HepG2 (cell line): ENCODE data around the gene GGTLC2. TPM values are rescaled to one million over a fixed set of nuclear protein-coding genes. Genes with fewer than 3 reads are reported as not detected.
"Not testable (repeated sequence)": the region's sequence is repeated elsewhere in the genome, so short reads cannot be mapped to it uniquely, and the experiment has no call there.

ENCODE experiments used
- ATAC-seq: fragments of 200-7000 bp; cut with Tn5 transposase; 3 replicates; pipeline ENCODE4 v1.9.1; 2020; ENCODE audit warnings: mild to moderate bottlenecking, moderate library complexity
- BruUV-seq: library from RNA; stranded (reverse); fragments of 400-500 nt; replicated peaks from 2 replicates; lab custom pipeline; 2021; lab: Mats Ljungman, UMichigan
- CTCF ChIA-PET: fragments of 300-600 bp; formaldehyde crosslinking; extraction: SDS; loops from one replicate; lab custom pipeline; 2021; ENCODE audit warnings: low total read pairs, inconsistent platforms, low intra/inter-chr PET ratio; lab: Yijun Ruan, JAX
- POLR2A ChIA-PET: fragments of 350-600 bp; sonication (Branson Sonifier 250); formaldehyde crosslinking; loops from one replicate; lab custom pipeline; 2020; ENCODE audit warnings: antibody characterized with exemption, inconsistent platforms; lab: Yijun Ruan, JAX
- DNase-seq: peaks from one replicate; pipeline ENCODE4 v3.0.0-alpha.2; 2015; ENCODE audit warnings: low spot score
- FAIRE-seq: peaks from 3 replicates; lab custom pipeline; 2011; peaks lifted over from hg19 to GRCh38; lab: Jason Lieb, UNC
- H2AFZ ChIP-seq: one replicate; pipeline ENCODE4 v1.6.1; 2011; ENCODE audit warnings: low read length, inconsistent platforms
- H3K27ac ChIP-seq: fragments of 300-600 bp; 3 replicates; pipeline ENCODE4 v1.8.0; 2011; ENCODE audit warnings: mixed run types, mild to moderate bottlenecking, mixed read lengths, low read length, inconsistent platforms; ENCODE audit not compliant: insufficient read depth; ENCODE audit errors: extremely low read length
- H3K27me3 ChIP-seq, 2 experiments: fragments of 200-600 bp in 1 of 2; 2 replicates in 1 of 2; 3 replicates in 1 of 2; pipeline versions ENCODE4 v1.6.0 to v1.8.0; 2011; ENCODE audit warnings: low read length in 2 of 2, mild to moderate bottlenecking in 2 of 2, moderate library complexity in 2 of 2, inconsistent platforms in 1 of 2; ENCODE audit not compliant: insufficient read depth in 2 of 2, control insufficient read depth in 1 of 2
- H3K36me3 ChIP-seq, 2 experiments: fragments of 200-600 bp in 1 of 2; replicated peaks in 1 of 2; 2 replicates in 1 of 2; 3 replicates in 1 of 2; pipeline versions ENCODE4 v1.5.1 to v1.8.0; 2011; ENCODE audit warnings: low read length in 2 of 2, inconsistent platforms in 1 of 2; ENCODE audit not compliant: insufficient read depth in 2 of 2, control insufficient read depth in 1 of 2
- H3K4me1 ChIP-seq: 2 replicates; pipeline ENCODE4 v1.5.1; 2012; ENCODE audit warnings: low read length, inconsistent platforms; ENCODE audit not compliant: insufficient read depth
- H3K4me2 ChIP-seq: 2 replicates; pipeline ENCODE4 v1.6.0; 2011; ENCODE audit warnings: low read depth, low read length, inconsistent platforms
- H3K4me3 ChIP-seq, 3 experiments: fragments of 200-600 bp in 1 of 3; sonication (generic), shearing (Covaris generic) in 1 of 3; replicated peaks in 1 of 3; 2 replicates each; pipeline ENCODE4 v1.5.1; 2011 to 2016; ENCODE audit warnings: low read length in 3 of 3, inconsistent platforms in 2 of 3, low read depth in 2 of 3, mild to moderate bottlenecking in 2 of 3, control low read depth in 1 of 3, mixed read lengths in 1 of 3; ENCODE audit not compliant: insufficient read depth in 1 of 3
- H3K79me2 ChIP-seq: one replicate; pipeline ENCODE4 v1.6.1; 2011; ENCODE audit warnings: low read length, inconsistent platforms; ENCODE audit not compliant: insufficient read depth
- H3K9ac ChIP-seq: 2 replicates; pipeline ENCODE4 v1.6.0; 2011; ENCODE audit warnings: mild to moderate bottlenecking, low read depth, low read length, inconsistent platforms; ENCODE audit not compliant: insufficient read depth
- H3K9me3 ChIP-seq: 2 replicates; pipeline ENCODE4 v1.5.1; 2012; ENCODE audit warnings: mild to moderate bottlenecking, low read length
- H4K20me1 ChIP-seq: 2 replicates; pipeline ENCODE4 v1.6.0; 2011; ENCODE audit warnings: inconsistent platforms, mild to moderate bottlenecking, low read length, moderate library complexity; ENCODE audit not compliant: insufficient read depth
- AKNA ChIP-seq: sonication (generic); formaldehyde crosslinking; IDR thresholded peaks from 2 replicates; pipeline ENCODE4 v1.4.0; 2020; ENCODE audit warnings: missing genetic modification reagents, borderline replicate concordance
- CREBL2 ChIP-seq: sonication (generic); formaldehyde crosslinking; IDR thresholded peaks from 2 replicates; pipeline ENCODE4 v1.8.1; 2023; ENCODE audit warnings: missing genetic modification reagents, mild to moderate bottlenecking, borderline replicate concordance
- EED ChIP-seq: sonication (generic); formaldehyde crosslinking; IDR thresholded peaks from 2 replicates; pipeline ENCODE4 v1.5.0; 2020; ENCODE audit warnings: mild to moderate bottlenecking, missing genetic modification reagents
- MEIS2 ChIP-seq: sonication (generic); formaldehyde crosslinking; IDR thresholded peaks from 2 replicates; pipeline ENCODE4 v1.9.0; 2021; ENCODE audit warnings: mild to moderate bottlenecking, missing genetic modification reagents
- RARG ChIP-seq: sonication (generic); formaldehyde crosslinking; IDR thresholded peaks from 2 replicates; pipeline ENCODE4 v1.4.0; 2020; ENCODE audit warnings: low read depth, mild to moderate bottlenecking, missing genetic modification reagents
- SAFB2 ChIP-seq: sonication (generic); formaldehyde crosslinking; IDR thresholded peaks from 2 replicates; pipeline ENCODE4 v1.5.1; 2020; ENCODE audit warnings: missing genetic modification reagents, low read depth, mild to moderate bottlenecking, borderline replicate concordance
- ZNF335 ChIP-seq: sonication (generic); formaldehyde crosslinking; IDR thresholded peaks from 2 replicates; pipeline ENCODE4 v1.4.0; 2020; ENCODE audit warnings: missing genetic modification reagents
- WGBS: methylation state at CpG from one replicate; pipeline ENCODE4 v1.1.6; 2017; ENCODE audit warnings: low lambda C conversion rate; 5-methylcytosine and 5-hydroxymethylcytosine counted together
- in situ Hi-C: cut with HindIII; loops from 2 replicates; pipeline ENCODE4 v1.10.0; 2017; ENCODE audit warnings: low pct_unique_long_range_greater_than_20kb; ENCODE audit not compliant: extremely low pct_ligation_motif_present
- intact Hi-C: fragments of 100-400 bp; cut with micrococcal nuclease; formaldehyde crosslinking; loops from one replicate; pipeline ENCODE4 v1.10.0; 2022; ENCODE audit not compliant: unreplicated experiment
- polyA plus RNA-seq, 8 experiments: library from polyadenylated mRNA; depleted of rRNA in 3 of 8; stranded (reverse) in 7 of 8; unstranded in 1 of 8; fragments of >200 nt; fragmentation: Illumina TruSeq in 4 of 8; extraction: Trizol in 4 of 8; gene quantifications; 2 replicates each; pipeline versions ENCODE4 v1.2.1 to v1.2.3, GENCODE V29; 2011 to 2016; ENCODE audit warnings: low read depth in 4 of 8, missing spikeins in 1 of 8, mixed read lengths in 1 of 8; ENCODE audit not compliant: insufficient read depth in 1 of 8
- total RNA-seq, 5 experiments: library from RNA; depleted of rRNA; stranded (reverse); fragments of >200 nt; fragmentation: Illumina TruSeq; extraction: Trizol; gene quantifications; 2 replicates each; pipeline ENCODE4 v1.2.3, GENCODE V29; 2016; ENCODE audit warnings: low read depth in 1 of 5
- TF ChIP-seq, protein P1 (sequence below), 2 experiments: IDR thresholded peaks; 2 replicates each; pipeline ENCODE4 v1.6.1; 2011 to 2012; ENCODE audit warnings: low read length in 2 of 2, borderline replicate concordance in 1 of 2, low read depth in 1 of 2, mild to moderate bottlenecking in 1 of 2, moderate library complexity in 1 of 2

GGTLC2 gene
- total and polyA plus RNA-seq, 2 of the 13 experiments (the other 11 are each of a cell fraction or from before 2014, with no cell fraction given), result not detected

DNA sequence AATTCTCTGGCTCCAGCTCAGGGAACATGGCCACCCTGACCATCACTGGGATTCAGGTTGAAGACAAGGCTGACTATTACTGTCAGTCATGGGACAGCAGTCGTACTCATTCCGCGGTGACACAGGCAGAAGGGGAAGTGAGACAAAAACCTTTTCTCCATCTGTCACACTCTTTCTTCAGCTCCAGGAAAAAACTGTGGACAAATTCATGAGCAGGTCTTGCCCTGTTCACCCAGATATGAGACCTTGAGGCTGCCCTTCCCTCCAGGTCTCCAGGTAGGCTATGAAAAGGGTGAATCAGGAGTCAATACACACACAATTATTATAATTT is 39.4 kb upstream of the GGTLC2 start (continued):
- no peak for TF ChIP-seq MEIS2
- no peak for TF ChIP-seq EED (CRISPR knock-in tag)
- TF ChIP-seq CREBL2 (CRISPR knock-in tag), result no peak
- TF ChIP-seq RARG (CRISPR knock-in tag), result no peak
- TF ChIP-seq AKNA, result no peak
- no peak for TF ChIP-seq SAFB2
- TF ChIP-seq, protein P1, sequence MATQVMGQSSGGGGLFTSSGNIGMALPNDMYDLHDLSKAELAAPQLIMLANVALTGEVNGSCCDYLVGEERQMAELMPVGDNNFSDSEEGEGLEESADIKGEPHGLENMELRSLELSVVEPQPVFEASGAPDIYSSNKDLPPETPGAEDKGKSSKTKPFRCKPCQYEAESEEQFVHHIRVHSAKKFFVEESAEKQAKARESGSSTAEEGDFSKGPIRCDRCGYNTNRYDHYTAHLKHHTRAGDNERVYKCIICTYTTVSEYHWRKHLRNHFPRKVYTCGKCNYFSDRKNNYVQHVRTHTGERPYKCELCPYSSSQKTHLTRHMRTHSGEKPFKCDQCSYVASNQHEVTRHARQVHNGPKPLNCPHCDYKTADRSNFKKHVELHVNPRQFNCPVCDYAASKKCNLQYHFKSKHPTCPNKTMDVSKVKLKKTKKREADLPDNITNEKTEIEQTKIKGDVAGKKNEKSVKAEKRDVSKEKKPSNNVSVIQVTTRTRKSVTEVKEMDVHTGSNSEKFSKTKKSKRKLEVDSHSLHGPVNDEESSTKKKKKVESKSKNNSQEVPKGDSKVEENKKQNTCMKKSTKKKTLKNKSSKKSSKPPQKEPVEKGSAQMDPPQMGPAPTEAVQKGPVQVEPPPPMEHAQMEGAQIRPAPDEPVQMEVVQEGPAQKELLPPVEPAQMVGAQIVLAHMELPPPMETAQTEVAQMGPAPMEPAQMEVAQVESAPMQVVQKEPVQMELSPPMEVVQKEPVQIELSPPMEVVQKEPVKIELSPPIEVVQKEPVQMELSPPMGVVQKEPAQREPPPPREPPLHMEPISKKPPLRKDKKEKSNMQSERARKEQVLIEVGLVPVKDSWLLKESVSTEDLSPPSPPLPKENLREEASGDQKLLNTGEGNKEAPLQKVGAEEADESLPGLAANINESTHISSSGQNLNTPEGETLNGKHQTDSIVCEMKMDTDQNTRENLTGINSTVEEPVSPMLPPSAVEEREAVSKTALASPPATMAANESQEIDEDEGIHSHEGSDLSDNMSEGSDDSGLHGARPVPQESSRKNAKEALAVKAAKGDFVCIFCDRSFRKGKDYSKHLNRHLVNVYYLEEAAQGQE (IDR thresholded peaks at IDR 0.05; ENCODE audit: borderline replicate concordance in 1 of 2, low read depth in 1 of 2, low read length in 2 of 2), result no peak
- TF ChIP-seq ZNF335 (CRISPR knock-in tag), result no peak
- TF ChIP-seq, all 625 proteins: peak for 0

GRCh38 chr22:22608022-22608421 is 36.4 kb upstream of the GGTLC2 start:
- CTCF ChIA-PET, H3K9ac ChIP-seq, FAIRE-seq, ATAC-seq, DNase-seq, H3K4me3 ChIP-seq, H3K4me2 ChIP-seq, H3K79me2 ChIP-seq, H3K9me3 ChIP-seq, H3K36me3 ChIP-seq, H3K27ac ChIP-seq, H3K4me1 ChIP-seq, in situ Hi-C loops, POLR2A ChIA-PET, H4K20me1 ChIP-seq, H2AFZ ChIP-seq, intact Hi-C loops, BruUV-seq: not testable (repeated sequence)
- 20% methylated on average over 2 of the region's 3 CpGs for WGBS
- H3K27me3 ChIP-seq, result peaks cover 0 to 18% of the 10 kb centered on the region in 2 experiments; a peak in 1 of 5 replicates
